Vagina (tissue), 2 donors: ENCODE results near the gene ELFN2.

Experiments
- CTCF ChIP-seq, 3 experiments: fragments of 450-650 bp in 2 of 3; fragments of 200-600 bp in 1 of 3; sonication (generic) in 1 of 3; IDR thresholded peaks; one replicate each; pipeline ENCODE4 v1.5.1; 2017 to 2019; ENCODE audit warnings: antibody characterized with exemption in 3 of 3, mild to moderate bottlenecking in 2 of 3, moderate library complexity in 2 of 3
- POLR2AphosphoS5 ChIP-seq, 2 donors: sonication (generic); formaldehyde crosslinking; IDR thresholded peaks; one replicate each; pipeline ENCODE4 v1.9.0; 2017; ENCODE audit warnings: antibody characterized with exemption in 2 of 2, mild to moderate bottlenecking in 2 of 2, low read depth in 1 of 2; ENCODE audit not compliant: insufficient read depth in 1 of 2

- TF ChIP-seq POLR2AphosphoS5 (IDR thresholded peaks at IDR 0.05; ENCODE audit: insufficient read depth in 1 of 2, low read depth in 1 of 2): no peak
- no peak for TF ChIP-seq CTCF (IDR thresholded peaks at IDR 0.05)
Observed at GRCh38 chr22:37346505-37346895, 80.8 kb downstream of the ELFN2 start.
